ENCODE measurements around the gene TXNL4B.
"Not testable (repeated sequence)": the region's sequence is repeated elsewhere in the genome, so short reads cannot be mapped to it uniquely, and the experiment has no call there.

The TXNL4B gene

GRCh38 chr16:72112452-72112792, 19.0 kb upstream of the TXNL4B start:
- DNase-seq (ENCODE audit: low spot score), result no peak

DNA sequence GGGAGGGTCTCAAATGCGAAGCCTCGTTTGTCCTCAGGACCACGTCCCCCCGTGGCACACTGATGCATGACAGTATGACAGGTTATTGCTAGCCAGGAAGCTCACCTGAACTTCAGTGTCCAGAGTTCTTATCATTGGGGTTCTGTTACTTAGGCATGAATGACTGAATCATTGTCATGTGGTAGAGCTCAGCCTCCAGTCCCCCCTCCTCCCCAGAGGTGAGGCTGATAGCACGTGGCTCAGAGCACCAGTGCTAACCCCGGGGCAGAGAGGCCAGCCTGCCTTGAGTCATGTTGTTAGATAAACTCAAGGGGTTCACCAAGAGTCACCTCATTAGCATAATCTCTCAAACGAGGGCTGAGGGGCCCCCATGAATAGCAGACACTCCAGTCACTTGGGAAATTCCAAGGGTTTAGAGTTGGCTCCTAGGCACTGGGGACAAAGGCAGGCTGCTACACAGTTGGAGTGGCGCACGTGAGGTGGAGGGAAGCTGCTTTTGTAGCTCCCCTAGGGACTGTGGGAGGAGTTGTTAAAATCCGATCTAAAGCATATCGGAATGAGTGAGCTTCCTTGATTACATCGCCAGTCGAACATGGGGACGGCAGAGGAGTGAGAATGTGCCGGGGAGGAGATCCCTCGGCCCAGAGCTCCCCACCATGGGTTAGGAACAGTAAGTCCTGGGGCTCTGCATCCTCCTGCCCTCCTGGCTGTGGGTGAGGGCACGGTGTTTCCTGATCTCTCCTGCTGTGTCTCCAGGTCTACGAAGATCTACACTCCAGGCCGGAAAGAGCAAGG, 18.4 kb upstream of the TXNL4B start:
- no peak for DNase-seq (ENCODE audit: low spot score)

DNA sequence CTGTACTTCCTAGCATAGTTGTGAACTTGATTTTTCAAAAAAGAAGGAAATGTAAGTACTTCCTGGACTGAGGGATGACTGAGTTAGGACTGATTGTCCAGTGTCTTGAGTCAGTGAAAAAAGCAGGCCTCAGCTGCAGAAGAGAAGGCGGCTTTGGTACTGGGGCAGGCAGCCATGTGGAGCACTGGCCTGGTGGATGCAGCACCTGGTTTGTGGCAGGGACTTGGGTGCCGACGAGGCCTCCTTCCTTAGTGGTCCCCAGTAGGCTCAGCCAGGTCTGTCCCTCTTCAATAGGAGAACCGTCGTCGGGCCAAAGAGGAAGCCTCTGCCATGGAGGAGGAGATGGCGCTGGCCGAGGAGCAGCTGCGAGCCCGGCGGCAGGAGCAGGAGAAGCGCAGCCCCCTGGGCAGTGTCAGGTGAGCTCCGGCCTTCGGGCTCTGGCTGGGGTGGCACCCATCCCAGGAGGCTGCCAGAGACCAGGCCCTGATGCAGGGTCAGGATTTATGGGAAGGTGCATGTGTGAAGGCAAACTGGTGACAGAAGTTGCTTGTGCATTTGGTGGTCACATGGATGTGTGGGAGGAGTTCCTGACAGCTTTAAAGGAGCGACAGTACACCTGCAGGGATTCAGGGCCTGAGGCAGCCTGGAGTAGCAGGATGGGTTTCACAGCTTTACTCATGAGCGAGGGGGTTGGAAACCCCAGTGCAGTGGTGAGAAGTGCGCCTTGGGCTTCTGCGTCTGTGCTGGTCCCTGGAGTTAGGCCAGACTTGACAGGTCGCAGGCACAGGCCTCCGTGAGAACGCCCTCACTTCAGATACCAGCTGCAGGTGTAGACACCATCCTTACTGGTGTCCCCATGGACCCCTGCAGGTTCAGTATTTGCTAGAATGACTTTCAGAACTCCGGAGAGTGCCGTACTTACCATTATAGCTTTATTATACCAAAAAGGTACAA, 17.5 kb upstream of the TXNL4B start:
- no peak for DNase-seq (ENCODE audit: low spot score)

GRCh38 chr16:72109966-72110530, 16.6 kb upstream of the TXNL4B start:
- no peak for DNase-seq (ENCODE audit: low spot score)

- no peak for DNase-seq (ENCODE audit: low spot score)
These were observed 15.9 kb upstream of the TXNL4B start for GRCh38 chr16:72109300-72109699.

DNA sequence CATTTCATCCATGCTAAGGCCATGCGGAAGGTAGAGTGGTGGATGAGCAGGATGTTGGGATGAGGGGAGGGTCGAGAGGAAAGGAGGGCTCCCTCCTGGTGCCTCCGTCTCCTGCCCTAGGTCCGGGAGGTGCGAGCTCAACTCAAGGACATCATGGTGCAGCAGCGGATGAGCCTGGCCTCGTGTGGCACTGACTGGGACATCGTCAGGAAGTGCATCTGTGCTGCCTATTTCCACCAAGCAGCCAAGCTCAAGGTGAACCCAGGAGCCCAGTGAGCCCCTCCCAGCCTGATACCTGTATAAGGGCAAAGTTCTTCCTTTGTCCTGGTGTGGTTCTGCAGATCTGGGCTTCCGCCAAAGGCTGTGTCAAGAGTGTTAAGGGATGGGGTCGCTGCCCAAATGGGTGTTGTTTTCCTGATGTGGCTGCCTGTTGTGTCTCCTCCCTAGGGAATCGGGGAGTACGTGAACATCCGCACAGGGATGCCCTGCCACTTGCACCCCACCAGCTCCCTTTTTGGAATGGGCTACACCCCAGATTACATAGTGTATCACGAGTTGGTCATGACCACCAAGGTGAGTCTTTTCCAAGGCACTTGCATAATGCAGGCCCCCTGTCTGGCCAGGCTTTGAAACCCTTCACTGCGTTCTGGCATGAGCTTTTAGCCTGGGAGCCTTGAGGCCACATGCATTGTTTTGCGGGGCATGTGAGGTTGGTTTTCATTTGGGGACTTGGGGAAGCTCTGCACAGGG, 15.1 kb upstream of the TXNL4B start:
- DNase-seq (ENCODE audit: low spot score), result no peak

DNA sequence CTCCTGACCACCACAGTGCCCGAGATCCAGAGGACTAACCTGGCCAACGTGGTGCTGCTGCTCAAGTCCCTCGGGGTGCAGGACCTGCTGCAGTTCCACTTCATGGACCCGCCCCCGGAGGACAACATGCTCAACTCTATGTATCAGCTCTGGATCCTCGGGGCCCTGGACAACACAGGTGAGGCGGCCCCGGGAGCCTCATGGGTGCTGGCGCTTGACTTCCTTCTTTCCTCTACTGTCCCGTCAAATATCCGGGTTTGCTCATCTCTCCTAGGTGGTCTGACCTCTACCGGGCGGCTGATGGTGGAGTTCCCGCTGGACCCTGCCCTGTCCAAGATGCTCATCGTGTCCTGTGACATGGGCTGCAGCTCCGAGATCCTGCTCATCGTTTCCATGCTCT, 14.0 kb upstream of the TXNL4B start:
- no peak for DNase-seq (ENCODE audit: low spot score)

GRCh38 chr16:72105978-72106377, 12.6 kb upstream of the TXNL4B start:
- DNase-seq (ENCODE audit: low spot score), result no peak

DNA sequence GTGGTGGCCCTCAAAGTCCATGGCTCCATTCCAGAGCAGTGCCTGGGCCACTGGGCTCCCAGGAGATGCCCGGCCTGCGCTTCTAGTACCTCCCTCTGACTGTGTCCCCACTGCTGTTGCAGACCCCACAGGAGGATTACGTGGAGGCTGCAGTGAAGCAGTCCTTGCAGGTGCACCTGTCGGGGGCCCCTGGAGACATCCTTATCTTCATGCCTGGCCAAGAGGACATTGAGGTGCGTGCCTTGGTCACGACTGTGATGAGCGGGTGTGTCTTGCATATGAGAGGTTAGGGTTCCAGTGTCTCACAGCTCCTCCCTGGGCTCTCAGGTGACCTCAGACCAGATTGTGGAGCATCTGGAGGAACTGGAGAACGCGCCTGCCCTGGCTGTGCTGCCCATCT, 11.5 kb upstream of the TXNL4B start:
- DNase-seq (ENCODE audit: low spot score), result no peak

- DNase-seq (ENCODE audit: low spot score), result no peak
These were observed 7.8 kb upstream of the TXNL4B start for GRCh38 chr16:72101195-72101594.

GRCh38 chr16:72099377-72099818, 6.0 kb upstream of the TXNL4B start:
- DNase-seq (ENCODE audit: low spot score), result peak; percentile 70

- DNase-seq (ENCODE audit: low spot score), result no peak
These were observed 5.5 kb upstream of the TXNL4B start for GRCh38 chr16:72098936-72099335.

DNA sequence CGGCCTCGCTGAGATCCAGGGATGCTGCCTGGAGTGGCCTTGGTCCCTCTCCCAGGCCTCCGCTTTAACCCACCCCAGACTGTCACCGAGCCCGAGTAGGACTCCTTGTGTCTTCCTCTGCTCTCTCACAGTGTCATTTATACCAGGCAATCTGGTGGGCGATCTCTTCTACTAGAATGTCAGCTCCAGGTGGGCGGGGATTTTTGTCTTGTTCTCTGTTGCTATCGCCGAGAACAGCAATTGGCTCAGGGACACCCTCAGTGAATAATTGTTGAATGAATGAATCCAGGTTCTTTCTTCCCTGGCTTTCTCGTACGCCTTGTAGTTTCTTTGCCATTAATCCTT, 818 bp upstream of the TXNL4B start:
- no peak for DNase-seq (ENCODE audit: low spot score)

GRCh38 chr16:72092832-72093447, 480 bp downstream of the TXNL4B start:
- DNase-seq (ENCODE audit: low spot score), result no peak

- DNase-seq (ENCODE audit: low spot score), result no peak
These were observed 2.2 kb downstream of the TXNL4B start for GRCh38 chr16:72091217-72091616.

- no peak for DNase-seq (ENCODE audit: low spot score)
These were observed 8.4 kb downstream of the TXNL4B start for GRCh38 chr16:72085002-72085401.

GRCh38 chr16:72084445-72084844, 9.0 kb downstream of the TXNL4B start:
- no peak for DNase-seq (ENCODE audit: low spot score)

DNA sequence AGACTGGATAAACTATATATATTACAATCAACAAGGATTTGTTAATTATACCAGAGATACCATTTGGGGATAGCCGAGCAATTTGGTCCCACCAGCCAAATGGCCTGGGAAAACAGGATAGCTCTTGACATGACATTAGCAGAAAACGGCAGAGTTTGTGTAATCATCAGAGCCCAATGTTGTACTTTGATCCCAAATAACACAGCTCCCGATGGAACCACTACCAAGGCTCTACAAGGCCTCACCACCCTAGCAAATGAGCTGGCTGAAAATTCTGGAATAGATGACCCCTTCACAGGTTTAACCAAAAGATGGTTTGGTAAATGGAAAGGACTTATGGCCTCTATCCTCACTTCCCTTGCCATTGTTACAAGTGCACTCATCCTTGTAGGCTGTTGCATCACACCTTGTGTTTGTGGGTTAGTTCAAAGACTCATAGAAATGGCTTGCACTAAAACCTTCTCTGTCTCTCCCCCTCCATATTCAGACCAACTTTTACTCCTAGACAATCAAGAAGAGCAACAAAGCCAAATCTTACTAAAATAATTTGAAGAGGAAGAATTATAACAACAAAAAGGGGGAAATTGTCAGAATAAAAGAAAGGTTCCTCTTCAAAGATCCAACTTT, 9.5 kb downstream of the TXNL4B start:
- DNase-seq (ENCODE audit: low spot score), result no peak

DNA sequence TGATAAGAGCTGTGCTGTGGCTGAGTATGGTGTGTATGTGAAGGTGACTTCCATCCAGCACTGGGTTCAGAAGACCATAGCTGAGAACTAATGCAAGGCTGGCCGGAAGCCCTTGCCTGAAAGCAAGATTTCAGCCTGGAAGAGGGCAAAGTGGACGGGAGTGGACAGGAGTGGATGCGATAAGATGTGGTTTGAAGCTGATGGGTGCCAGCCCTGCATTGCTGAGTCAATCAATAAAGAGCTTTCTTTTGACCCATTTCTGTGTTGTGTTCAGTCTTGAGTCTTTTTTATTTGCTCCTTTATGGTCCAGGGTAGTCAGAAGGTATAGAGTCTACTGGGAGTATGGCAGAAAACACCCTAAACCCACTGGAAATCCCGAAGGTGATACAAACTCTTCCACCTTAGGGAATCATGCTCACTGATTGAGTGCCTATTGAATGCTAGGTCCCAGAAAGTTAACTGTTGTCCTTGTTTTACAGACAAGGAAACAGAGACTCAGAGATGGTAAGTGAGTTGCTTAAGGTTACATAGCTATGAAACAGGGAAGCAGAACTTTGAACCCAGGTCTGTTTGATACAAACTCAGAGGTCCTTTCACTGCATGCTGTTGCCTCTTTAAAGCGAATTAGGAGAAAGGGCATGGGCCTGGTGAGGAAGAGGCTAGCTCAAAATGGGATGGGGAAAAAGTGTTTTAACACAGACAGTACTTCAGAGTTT, 16.3 kb downstream of the TXNL4B start:
- not testable (repeated sequence) for DNase-seq (ENCODE audit: low spot score)

- DNase-seq (ENCODE audit: low spot score), result not testable (repeated sequence)
These were observed 18.4 kb downstream of the TXNL4B start for GRCh38 chr16:72075067-72075466.

All from Ammon's horn (tissue), 1 donor.